NCI-H748 treated with DMSO at 0.1 percent for 48 hours (cell line): ENCODE measurements around the gene TCF20.

ENCODE experiments used
- DNase-seq: peaks from one replicate; lab custom pipeline; 2025; lab: John Stamatoyannopoulos, UW

TCF20 gene

GRCh38 chr22:42300259-42301076 lies 30.0 kb upstream of the TCF20 start:
- no peak for DNase-seq

- no peak for DNase-seq
Measured at GRCh38 chr22:42299586-42300258, 29.3 kb upstream of the TCF20 start.

- DNase-seq, result no peak
Measured at GRCh38 chr22:42298746-42299145, 28.3 kb upstream of the TCF20 start.

GRCh38 chr22:42297778-42298177 lies 27.3 kb upstream of the TCF20 start:
- DNase-seq, result no peak

GRCh38 chr22:42296883-42297282 lies 26.4 kb upstream of the TCF20 start:
- DNase-seq, result no peak

GRCh38 chr22:42296381-42296853 lies 26.0 kb upstream of the TCF20 start:
- DNase-seq, result no peak

- DNase-seq, result peak; percentile 28
Measured at GRCh38 chr22:42294034-42294985, 23.9 kb upstream of the TCF20 start.

GRCh38 chr22:42292732-42293520 lies 22.5 kb upstream of the TCF20 start:
- no peak for DNase-seq

GRCh38 chr22:42291287-42291686 lies 20.8 kb upstream of the TCF20 start:
- DNase-seq, result no peak

GRCh38 chr22:42289671-42290541 lies 19.5 kb upstream of the TCF20 start:
- DNase-seq, result no peak

GRCh38 chr22:42288791-42289190 lies 18.3 kb upstream of the TCF20 start:
- DNase-seq, result no peak

- DNase-seq, result no peak
Measured at GRCh38 chr22:42287174-42287890, 16.9 kb upstream of the TCF20 start.

GRCh38 chr22:42286205-42286604 lies 15.8 kb upstream of the TCF20 start:
- DNase-seq, result no peak

GRCh38 chr22:42285604-42286003 lies 15.2 kb upstream of the TCF20 start:
- no peak for DNase-seq

- DNase-seq, result no peak
Measured at GRCh38 chr22:42284643-42285181, 14.3 kb upstream of the TCF20 start.

- DNase-seq, result no peak
Measured at GRCh38 chr22:42284202-42284591, 13.7 kb upstream of the TCF20 start.

GRCh38 chr22:42283278-42284201 lies 13.1 kb upstream of the TCF20 start:
- DNase-seq, result no peak

GRCh38 chr22:42282943-42283277 lies 12.5 kb upstream of the TCF20 start:
- no peak for DNase-seq
